Parathyroid adenoma (tissue), 2 donors: ENCODE results near the gene RBM33.
A peak's percentile ranks its signal among the peaks of the same experiment; 100 is the strongest.

Source experiments
- H2AFZ ChIP-seq: fragments of 300-600 bp; sonication (generic); one replicate; pipeline ENCODE4 v1.7.0; 2017; ENCODE audit warnings: antibody characterized with exemption, mild to moderate bottlenecking
- H3K27ac ChIP-seq: fragments of 300-600 bp; sonication (generic); one replicate; pipeline ENCODE4 v1.7.0; 2017
- H3K27me3 ChIP-seq: fragments of 300-600 bp; sonication (generic); one replicate; pipeline ENCODE4 v1.7.0; 2017; ENCODE audit warnings: low read length; ENCODE audit not compliant: control insufficient read depth, insufficient read depth
- H3K36me3 ChIP-seq: fragments of 300-600 bp; sonication (generic); one replicate; pipeline ENCODE4 v1.7.0; 2017; ENCODE audit warnings: low read length; ENCODE audit not compliant: control insufficient read depth, insufficient read depth
- H3K4me1 ChIP-seq: fragments of 300-600 bp; sonication (generic); one replicate; pipeline ENCODE4 v1.7.0; 2017; ENCODE audit warnings: control low read depth
- H3K4me2 ChIP-seq: fragments of 300-600 bp; sonication (generic); one replicate; pipeline ENCODE4 v1.7.0; 2017; ENCODE audit warnings: low read length
- H3K4me3 ChIP-seq: fragments of 300-600 bp; sonication (generic); one replicate; pipeline ENCODE4 v1.7.0; 2017; ENCODE audit warnings: low read depth, low read length
- H3K79me2 ChIP-seq: fragments of 300-600 bp; sonication (generic); one replicate; pipeline ENCODE4 v1.7.0; 2017; ENCODE audit warnings: control low read depth
- H3K9ac ChIP-seq: fragments of 300-600 bp; sonication (generic); one replicate; pipeline ENCODE4 v1.7.0; 2017; ENCODE audit warnings: mild to moderate bottlenecking
- H3K9me3 ChIP-seq: fragments of 300-600 bp; sonication (generic); one replicate; pipeline ENCODE4 v1.7.0; 2017; ENCODE audit warnings: low read length; ENCODE audit not compliant: control insufficient read depth
- TF ChIP-seq, protein P1 (sequence below): fragments of 300-600 bp; sonication (generic); IDR thresholded peaks from one replicate; pipeline ENCODE4 v1.7.0; 2017; ENCODE audit warnings: antibody characterized with exemption, mild to moderate bottlenecking
- donor health status: primary hyperparathyroidism.

RBM33 gene

DNA sequence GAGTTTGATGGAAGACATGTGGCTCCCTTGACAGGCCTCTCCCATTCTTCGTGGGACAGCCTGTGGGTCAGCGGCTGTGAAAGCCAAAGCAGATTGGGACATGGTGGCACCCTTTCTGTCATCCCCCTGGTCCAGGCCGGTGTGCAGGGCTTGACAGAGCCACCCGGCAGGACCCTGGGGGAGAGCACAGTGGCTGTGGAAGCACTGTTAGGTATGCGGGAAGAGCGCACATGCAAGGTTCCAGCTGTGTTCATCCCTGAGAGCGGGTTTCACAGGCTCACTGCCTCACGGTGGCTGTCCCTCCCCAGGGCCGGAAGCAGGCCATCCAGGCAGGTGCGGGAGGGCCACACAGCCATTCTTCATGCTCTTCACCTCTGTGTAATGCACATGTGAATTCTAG is 138.0 kb downstream of the RBM33 start:
- H3K79me2 ChIP-seq, result no peaks in the 10 kb centered on the region
- H3K9ac ChIP-seq, result no peak overlapping the region
- H3K4me2 ChIP-seq, result no peak overlapping the region
- no peak overlapping the region for H3K4me3 ChIP-seq
- no peaks in the 10 kb centered on the region for H3K4me1 ChIP-seq
- H3K9me3 ChIP-seq, result no peaks in the 10 kb centered on the region
- no peak overlapping the region for H2AFZ ChIP-seq
- H3K36me3 ChIP-seq, result no peaks in the 10 kb centered on the region
- no peaks in the 10 kb centered on the region for H3K27me3 ChIP-seq
- TF ChIP-seq, protein P1, sequence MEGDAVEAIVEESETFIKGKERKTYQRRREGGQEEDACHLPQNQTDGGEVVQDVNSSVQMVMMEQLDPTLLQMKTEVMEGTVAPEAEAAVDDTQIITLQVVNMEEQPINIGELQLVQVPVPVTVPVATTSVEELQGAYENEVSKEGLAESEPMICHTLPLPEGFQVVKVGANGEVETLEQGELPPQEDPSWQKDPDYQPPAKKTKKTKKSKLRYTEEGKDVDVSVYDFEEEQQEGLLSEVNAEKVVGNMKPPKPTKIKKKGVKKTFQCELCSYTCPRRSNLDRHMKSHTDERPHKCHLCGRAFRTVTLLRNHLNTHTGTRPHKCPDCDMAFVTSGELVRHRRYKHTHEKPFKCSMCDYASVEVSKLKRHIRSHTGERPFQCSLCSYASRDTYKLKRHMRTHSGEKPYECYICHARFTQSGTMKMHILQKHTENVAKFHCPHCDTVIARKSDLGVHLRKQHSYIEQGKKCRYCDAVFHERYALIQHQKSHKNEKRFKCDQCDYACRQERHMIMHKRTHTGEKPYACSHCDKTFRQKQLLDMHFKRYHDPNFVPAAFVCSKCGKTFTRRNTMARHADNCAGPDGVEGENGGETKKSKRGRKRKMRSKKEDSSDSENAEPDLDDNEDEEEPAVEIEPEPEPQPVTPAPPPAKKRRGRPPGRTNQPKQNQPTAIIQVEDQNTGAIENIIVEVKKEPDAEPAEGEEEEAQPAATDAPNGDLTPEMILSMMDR, result no peak
- H3K27ac ChIP-seq, result no peak overlapping the region

DNA sequence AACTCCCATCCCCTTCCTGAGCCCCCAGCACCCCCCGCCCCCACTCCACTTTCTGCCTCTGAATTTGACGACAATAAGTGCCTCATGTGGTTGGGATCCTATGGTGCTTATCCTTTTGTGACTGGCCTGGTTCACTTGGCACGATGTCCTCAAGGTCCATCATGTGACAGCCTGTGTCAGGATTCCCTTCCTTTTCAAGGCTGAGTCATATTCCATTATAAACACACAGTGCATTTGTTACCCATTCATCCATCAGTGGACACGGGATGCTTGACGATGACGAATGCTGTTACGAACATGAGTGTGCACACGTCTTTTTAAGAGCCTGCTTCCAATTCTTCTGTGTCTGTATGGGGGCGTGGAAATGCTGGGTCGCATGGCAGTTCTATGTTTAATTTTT is 141.1 kb downstream of the RBM33 start:
- Histone ChIP-seq H2AFZ (no peak overlapping the region), H3K36me3 (no peaks in the 10 kb centered on the region), H3K79me2 (no peaks in the 10 kb centered on the region), H3K4me2 (no peak overlapping the region), H3K4me1 (no peaks in the 10 kb centered on the region), H3K9me3 (no peaks in the 10 kb centered on the region), H3K9ac (no peak overlapping the region), H3K27ac (no peak overlapping the region), H3K4me3 (no peak overlapping the region), H3K27me3 (no peaks in the 10 kb centered on the region)
- TF ChIP-seq, protein P1, result no peak

DNA sequence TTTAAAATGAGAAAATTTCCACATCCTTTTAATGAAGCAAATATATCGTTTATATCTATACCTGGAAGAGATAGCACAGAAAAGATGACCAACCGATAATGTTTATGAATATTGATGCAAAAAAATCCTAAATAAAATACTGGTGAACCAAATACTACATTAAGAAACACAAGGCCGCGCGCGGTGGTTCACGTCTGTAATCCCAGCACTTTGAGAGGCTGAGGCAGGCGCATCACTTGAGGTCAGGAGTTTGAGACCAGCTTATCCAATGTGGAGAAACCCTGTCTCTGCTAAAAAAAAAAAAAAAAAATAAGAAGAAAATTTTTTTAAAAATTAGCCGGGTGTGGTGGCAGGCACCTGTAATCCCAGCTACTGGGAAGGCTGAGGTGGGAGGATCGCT is 142.0 kb downstream of the RBM33 start:
- Histone ChIP-seq H3K9me3 (no peaks in the 10 kb centered on the region), H2AFZ (no peak overlapping the region), H3K4me1 (no peaks in the 10 kb centered on the region), H3K27me3 (no peaks in the 10 kb centered on the region), H3K79me2 (no peaks in the 10 kb centered on the region), H3K4me2 (no peak overlapping the region), H3K27ac (no peak overlapping the region), H3K36me3 (no peaks in the 10 kb centered on the region), H3K4me3 (no peak overlapping the region), H3K9ac (no peak overlapping the region)
- TF ChIP-seq, protein P1, result no peak

DNA sequence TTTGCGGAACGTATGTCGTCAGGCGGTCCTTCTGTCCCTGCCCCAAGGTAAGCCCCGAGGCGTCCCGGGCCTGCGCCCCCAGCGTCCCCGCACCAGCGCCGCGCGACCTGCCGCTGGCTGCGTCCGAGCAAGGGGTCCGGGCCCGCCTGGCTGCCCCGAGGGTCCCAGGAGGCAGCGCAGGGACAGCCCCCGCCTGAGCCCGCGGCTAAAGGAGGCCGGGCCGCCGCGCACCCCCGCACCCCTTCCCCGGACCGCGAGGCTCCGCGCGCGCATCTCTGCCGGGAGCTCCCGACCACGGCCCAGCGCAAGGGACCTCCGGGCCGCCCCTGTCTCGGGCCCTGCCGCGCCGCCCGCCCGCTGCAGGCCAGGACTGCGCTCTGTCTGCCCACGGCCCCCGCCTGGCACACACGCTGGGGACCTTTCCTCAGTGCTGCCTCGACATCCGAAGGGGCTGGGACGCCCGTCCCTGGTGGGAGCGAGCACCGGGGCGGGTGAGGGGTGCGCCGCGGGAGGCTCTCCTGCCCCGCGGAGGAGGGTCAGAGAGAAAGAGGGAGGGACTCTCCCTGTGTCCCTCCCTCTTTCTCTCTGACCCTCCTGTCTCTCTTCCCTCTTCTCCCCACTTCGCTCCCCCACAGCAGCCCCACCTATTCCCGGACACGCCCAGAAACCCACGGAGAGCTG is 142.8 kb downstream of the RBM33 start:
- Histone ChIP-seq H3K9ac (no peak overlapping the region), H3K36me3 (no peaks in the 10 kb centered on the region), H3K4me3 (no peak overlapping the region)

DNA sequence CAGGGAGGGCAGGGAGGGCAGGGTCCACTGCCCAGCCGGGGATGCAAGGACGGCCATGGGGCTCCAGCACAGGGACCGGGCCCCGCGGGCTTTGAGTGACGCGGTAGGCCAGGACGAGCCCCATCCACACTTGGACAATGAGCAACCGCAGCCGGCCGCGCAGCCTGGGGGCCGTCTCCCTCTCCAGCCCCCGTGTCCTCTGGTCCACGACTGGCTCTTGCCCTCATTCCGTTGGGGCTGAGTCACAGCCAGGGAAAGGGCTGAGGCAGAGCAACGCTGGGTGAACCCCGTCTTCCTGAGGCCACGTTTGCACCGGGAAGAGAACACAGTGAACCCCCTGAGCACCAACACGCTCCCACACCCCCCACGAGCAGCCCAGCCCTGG is 144.1 kb downstream of the RBM33 start:
- Histone ChIP-seq H3K79me2 (no peaks in the 10 kb centered on the region), H3K9me3 (no peaks in the 10 kb centered on the region), H3K4me1 (no peaks in the 10 kb centered on the region), H3K4me2 (no peak overlapping the region), H3K9ac (no peak overlapping the region), H2AFZ (no peak overlapping the region), H3K27ac (no peak overlapping the region), H3K36me3 (no peaks in the 10 kb centered on the region), H3K27me3 (no peaks in the 10 kb centered on the region), H3K4me3 (no peak overlapping the region)
- TF ChIP-seq, protein P1, result no peak

More for the DNA sequence above, 142.8 kb downstream of the RBM33 start:
- Histone ChIP-seq H3K9me3 (no peaks in the 10 kb centered on the region), H3K4me1 (no peaks in the 10 kb centered on the region), H3K27ac (no peak overlapping the region), H3K4me2 (peak overlapping the region; percentile 62), H3K79me2 (no peaks in the 10 kb centered on the region), H3K27me3 (no peaks in the 10 kb centered on the region), H2AFZ (no peak overlapping the region)
- TF ChIP-seq, protein P1, result no peak
